GM18909 (cell line): ENCODE data around the gene NANS.
"Not testable (repeated sequence)": the region's sequence is repeated elsewhere in the genome, so short reads cannot be mapped to it uniquely, and the experiment has no call there.

ENCODE experiments used
- ATAC-seq: cut with Tn5 transposase; IDR thresholded peaks from one replicate; pipeline ENCODE4 v1.9.1; 2021; ENCODE audit warnings: mild to moderate bottlenecking; ENCODE audit not compliant: unreplicated experiment, poor library complexity

The NANS gene

GRCh38 chr9:98071737-98072136 is 15.2 kb downstream of the NANS start:
- no peak for ATAC-seq

- ATAC-seq, result no peak
Measured at GRCh38 chr9:98074115-98074990, 17.8 kb downstream of the NANS start.

GRCh38 chr9:98075332-98075805 is 18.8 kb downstream of the NANS start:
- ATAC-seq, result no peak

GRCh38 chr9:98076514-98076890 is 20.0 kb downstream of the NANS start:
- not testable (repeated sequence) for ATAC-seq

DNA sequence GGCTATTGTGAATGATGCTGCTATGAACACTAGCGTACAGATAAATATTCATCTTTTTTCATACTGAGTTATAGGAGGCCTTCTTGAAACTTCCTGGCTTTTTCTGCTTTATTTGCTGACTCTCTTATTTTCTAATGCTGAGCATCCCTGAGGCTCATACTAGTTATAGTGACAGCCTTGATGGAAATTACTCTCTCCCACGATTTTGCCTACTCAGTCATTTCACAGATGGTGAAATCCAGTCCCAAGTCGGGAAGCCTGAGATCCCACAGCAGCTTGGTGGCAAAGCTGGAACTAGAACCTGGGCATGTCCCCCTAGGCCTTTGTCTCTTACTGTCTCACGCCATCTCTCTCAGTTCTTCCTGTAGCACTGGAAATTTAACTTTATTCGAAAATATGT is 22.4 kb downstream of the NANS start:
- ATAC-seq, result no peak

GRCh38 chr9:98080326-98080725 is 23.8 kb downstream of the NANS start:
- no peak for ATAC-seq

GRCh38 chr9:98080780-98081179 is 24.2 kb downstream of the NANS start:
- no peak for ATAC-seq

DNA sequence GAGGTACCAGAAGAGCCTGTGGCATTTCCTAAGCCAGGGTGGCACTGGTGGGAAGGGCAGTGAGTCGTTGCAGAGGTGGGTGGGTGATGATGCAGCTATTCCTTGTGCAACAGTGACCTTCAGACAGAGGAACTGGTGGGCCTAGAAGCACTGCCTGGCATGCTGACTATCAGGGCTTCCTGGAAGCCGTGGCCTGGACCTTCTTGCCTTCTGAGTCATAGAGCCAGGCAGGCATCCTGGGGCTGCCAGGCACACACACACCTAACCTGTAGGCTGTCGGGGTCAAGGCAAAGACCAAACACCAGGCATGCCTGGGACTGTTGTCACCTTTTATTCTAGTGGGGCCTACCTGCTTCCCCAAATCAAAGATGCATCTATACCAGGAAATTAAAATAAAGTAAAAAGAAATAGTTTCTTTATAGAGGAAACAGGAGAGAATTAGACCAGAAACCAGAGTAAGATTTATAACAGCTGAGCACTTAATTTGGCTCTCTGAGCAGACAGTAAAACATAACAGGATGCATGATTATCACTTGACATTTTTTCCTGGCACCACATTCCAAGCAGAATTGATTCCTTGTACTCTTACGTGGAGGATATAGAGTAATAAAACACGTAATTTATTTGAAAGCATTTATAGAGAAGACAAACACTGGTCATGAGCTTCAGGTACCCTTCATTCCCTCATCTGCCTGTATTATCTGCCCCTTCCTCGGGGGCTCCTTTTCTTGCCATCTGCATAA is 25.1 kb downstream of the NANS start:
- no peak for ATAC-seq

DNA sequence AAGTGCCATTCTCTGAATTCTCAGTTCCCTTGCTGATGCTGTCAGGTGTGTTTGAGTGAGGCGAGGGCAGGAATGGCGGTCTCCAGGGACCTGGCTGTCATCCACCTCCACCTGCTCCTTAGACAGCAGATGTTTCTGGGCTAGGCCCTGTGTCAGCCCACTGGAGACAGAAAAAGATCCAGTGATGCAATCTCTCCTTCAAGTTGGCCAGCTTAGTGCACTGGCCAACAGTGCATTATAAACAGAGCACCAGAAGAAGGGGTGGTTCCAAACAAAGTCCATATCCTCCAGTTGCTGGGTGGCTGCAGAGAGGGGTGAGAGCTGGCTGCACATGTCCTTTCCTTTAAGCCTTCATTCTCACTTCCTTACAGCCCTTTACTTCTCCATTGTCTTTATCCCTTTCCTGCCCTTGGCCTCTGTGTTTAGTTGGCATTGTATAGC is 26.5 kb downstream of the NANS start:
- no peak for ATAC-seq

- ATAC-seq, result no peak
Measured at GRCh38 chr9:98083566-98084183, 27.1 kb downstream of the NANS start.

- ATAC-seq, result no peak
Measured at GRCh38 chr9:98084396-98084795, 27.9 kb downstream of the NANS start.

- no peak for ATAC-seq
Measured at GRCh38 chr9:98085058-98085457, 28.5 kb downstream of the NANS start.

GRCh38 chr9:98085944-98086343 is 29.4 kb downstream of the NANS start:
- ATAC-seq, result no peak

- ATAC-seq, result no peak
Measured at GRCh38 chr9:98086461-98086860, 29.9 kb downstream of the NANS start.

- no peak for ATAC-seq
Measured at GRCh38 chr9:98087420-98088354, 31.2 kb downstream of the NANS start.

DNA sequence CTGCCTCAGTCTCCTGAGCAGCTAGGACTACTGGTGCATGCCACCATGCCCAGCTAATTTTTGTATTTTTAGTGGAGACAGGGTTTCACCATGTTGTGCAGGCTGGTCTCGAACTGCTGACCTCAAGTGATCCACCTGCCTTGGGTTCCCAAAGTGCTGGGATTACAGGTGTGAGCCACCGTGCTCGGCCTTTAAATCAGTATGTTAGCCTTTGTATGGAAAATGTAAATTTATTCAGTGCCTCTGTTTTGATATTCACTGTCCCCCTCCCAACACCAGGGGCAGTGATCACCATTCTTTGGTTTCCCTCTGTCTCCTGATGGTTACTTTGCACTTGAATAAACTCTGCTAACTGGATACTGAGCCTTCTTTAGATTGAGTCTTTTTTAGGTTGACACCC is 34.1 kb downstream of the NANS start:
- ATAC-seq, result not testable (repeated sequence)

DNA sequence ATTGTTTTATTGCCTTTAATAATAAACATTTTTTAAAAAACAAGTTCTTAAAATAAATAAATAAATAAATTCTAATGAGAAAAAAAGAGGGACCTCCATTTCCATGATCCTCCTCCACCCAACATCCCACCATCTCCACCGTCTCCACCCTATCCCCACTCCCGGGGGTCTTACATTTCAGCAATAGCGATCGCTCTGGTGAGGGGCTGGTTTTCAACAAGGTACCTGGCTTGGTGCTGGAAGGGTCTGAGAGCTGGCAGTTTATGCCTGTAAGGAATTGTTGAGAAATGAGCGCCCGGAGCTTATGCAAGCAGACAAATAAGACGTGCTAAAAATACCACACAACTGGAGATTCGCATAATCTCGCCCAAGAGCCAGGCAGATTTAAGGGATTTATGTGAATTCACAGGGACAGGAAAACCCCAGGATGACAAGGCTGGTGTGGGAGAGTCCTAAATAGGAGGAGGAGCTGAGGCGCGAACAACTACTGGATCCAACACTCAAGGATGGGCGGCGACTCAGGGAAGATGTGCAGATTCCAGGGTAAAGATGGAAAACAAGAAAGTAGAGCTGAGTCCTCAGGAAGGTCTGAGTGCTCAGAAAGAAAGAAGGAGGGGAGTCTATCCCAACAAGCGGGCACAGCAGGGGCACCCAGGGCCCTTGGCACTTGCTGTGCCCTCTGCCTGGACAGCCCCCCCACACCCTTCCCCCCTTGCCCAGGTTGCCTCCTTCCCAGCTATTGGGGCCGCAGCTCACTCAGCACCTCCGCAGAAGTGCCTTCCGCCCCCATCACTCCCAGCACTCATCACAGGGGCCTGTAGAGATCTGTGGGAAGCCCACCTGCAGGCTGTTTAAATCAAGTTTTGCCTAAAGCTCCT is 35.4 kb downstream of the NANS start:
- ATAC-seq, result no peak

DNA sequence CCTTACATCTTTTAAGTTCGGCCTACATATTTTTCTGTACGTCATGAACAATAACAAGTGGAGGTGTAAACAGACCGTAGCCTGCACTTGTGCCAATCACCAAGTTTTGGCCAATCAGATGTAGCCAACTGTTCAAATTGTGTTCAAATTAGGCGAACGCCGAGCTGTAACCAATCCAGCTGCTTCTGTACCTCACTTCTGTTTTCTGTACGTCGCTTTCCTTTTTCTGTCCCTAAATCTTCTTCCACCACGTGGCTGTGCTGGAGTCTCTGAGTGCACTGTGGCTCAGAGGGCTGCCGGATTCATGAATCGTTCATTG is 36.0 kb downstream of the NANS start:
- no peak for ATAC-seq

- ATAC-seq, result no peak
Measured at GRCh38 chr9:98094316-98094715, 37.8 kb downstream of the NANS start.
